T-cell (primary cell): ENCODE data around the gene BBIP1. TPM values are rescaled to one million over a fixed set of nuclear protein-coding genes. Genes with fewer than 3 reads are reported as not detected.

Experiments used
- ATAC-seq, 4 experiments: fragments of 200-7000 bp in 3 of 4; fragments of 150-1000 bp in 1 of 4; cut with Tn5 transposase; replicated peaks in 1 of 4; 1 replicate in 3 of 4; 2 replicates in 1 of 4; pipeline ENCODE4 v1.10.0; 2021; ENCODE audit warnings: moderate library complexity in 3 of 4, mild to moderate bottlenecking in 2 of 4, moderate number of reproducible peaks in 1 of 4
- CTCF ChIA-PET, 2 donors: fragments of 300-600 bp; sonication (Branson Sonifier 250); formaldehyde crosslinking; loops; one replicate each; lab custom pipeline; 2022; ENCODE audit warnings: antibody characterized with exemption in 2 of 2; lab: Charles Lee
- POLR2A ChIA-PET, 2 donors: fragments of 300-600 bp; sonication (Branson Sonifier 250); formaldehyde crosslinking; loops; one replicate each; lab custom pipeline; 2022; ENCODE audit warnings: antibody characterized with exemption in 2 of 2; lab: Charles Lee
- DNase-seq, 35 experiments: peaks; one replicate each; pipeline versions ENCODE4 v3.0.0 to v3.0.0-alpha.2; 2013 to 2023
- H3K27ac ChIP-seq: one replicate; pipeline ENCODE4 v1.5.1; 2013; ENCODE audit warnings: low read length
- H3K27me3 ChIP-seq, 2 experiments: replicated peaks in 1 of 2; 1 replicate in 1 of 2; 2 replicates in 1 of 2; pipeline versions ENCODE4 v1.6.1 to v1.7.0; 2013; ENCODE audit warnings: low read length in 1 of 2, mixed read lengths in 1 of 2; ENCODE audit not compliant: control insufficient read depth in 2 of 2, insufficient read depth in 2 of 2; ENCODE audit errors: extremely low read depth in 1 of 2
- H3K36me3 ChIP-seq, 2 donors: 1 replicate in 1 of 2; 2 replicates in 1 of 2; pipeline versions ENCODE4 v1.6.1 to v1.7.0; 2013; ENCODE audit warnings: low read length in 1 of 2; ENCODE audit not compliant: control insufficient read depth in 2 of 2, insufficient read depth in 1 of 2; ENCODE audit errors: extremely low read depth in 1 of 2
- H3K4me1 ChIP-seq, 2 experiments: 1 replicate in 1 of 2; 2 replicates in 1 of 2; pipeline versions ENCODE4 v1.6.1 to v1.7.0; 2013; ENCODE audit warnings: low read length in 2 of 2, mixed read lengths in 1 of 2; ENCODE audit not compliant: insufficient read depth in 2 of 2, control insufficient read depth in 1 of 2; ENCODE audit errors: extremely low read depth in 1 of 2
- H3K4me3 ChIP-seq, 2 donors: 1 replicate in 1 of 2; 2 replicates in 1 of 2; pipeline versions ENCODE4 v1.5.1 to v1.7.0; 2013; ENCODE audit warnings: mild to moderate bottlenecking in 2 of 2, low read length in 1 of 2, moderate library complexity in 1 of 2; ENCODE audit not compliant: control insufficient read depth in 1 of 2; ENCODE audit errors: extremely low read depth in 1 of 2
- H3K9me3 ChIP-seq: 2 replicates; pipeline ENCODE4 v1.7.0; 2013
- H3K27ac Mint-ChIP-seq, 2 donors: one replicate each; pipeline ENCODE4 v1.8.0; 2020 to 2021; ENCODE audit warnings: mild to moderate bottlenecking in 2 of 2, mixed read lengths in 2 of 2
- H3K27me3 Mint-ChIP-seq, 2 donors: one replicate each; pipeline ENCODE4 v1.8.0; 2021 to 2022; ENCODE audit warnings: mixed read lengths in 2 of 2
- H3K36me3 Mint-ChIP-seq: one replicate; pipeline ENCODE4 v1.8.0; 2021; ENCODE audit warnings: mixed read lengths
- H3K4me1 Mint-ChIP-seq, 3 donors: one replicate each; pipeline ENCODE4 v1.8.0; 2020 to 2022; ENCODE audit warnings: mixed read lengths in 3 of 3, mild to moderate bottlenecking in 1 of 3
- H3K4me3 Mint-ChIP-seq, 3 donors: one replicate each; pipeline ENCODE4 v1.8.0; 2020 to 2022; ENCODE audit warnings: mild to moderate bottlenecking in 3 of 3, mixed read lengths in 3 of 3, moderate library complexity in 3 of 3
- H3K9me3 Mint-ChIP-seq, 3 donors: one replicate each; pipeline ENCODE4 v1.8.0; 2020 to 2022; ENCODE audit warnings: mixed read lengths in 3 of 3
- WGBS: methylation state at CpG from one replicate; pipeline ENCODE4 v1.1.5; 2013; ENCODE audit warnings: missing lambda C conversion rate; ENCODE audit not compliant: insufficient coverage; 5-methylcytosine and 5-hydroxymethylcytosine counted together
- total RNA-seq, 35 experiments: library from RNA in 6 of 35; stranded (reverse) in 6 of 35; fragments of 120-200 nt in 1 of 35; gene quantifications; one replicate each; pipeline versions ENCODE4 v1.2.1 to v1.2.4 and lab custom pipeline; 2013 to 2026

BBIP1 gene
- total RNA-seq, 5 donors from 2014 or later (not counting 1 experiment from before 2014, with no cell fraction given): 28.6 to 36.6 (median 32.0) TPM

DNA sequence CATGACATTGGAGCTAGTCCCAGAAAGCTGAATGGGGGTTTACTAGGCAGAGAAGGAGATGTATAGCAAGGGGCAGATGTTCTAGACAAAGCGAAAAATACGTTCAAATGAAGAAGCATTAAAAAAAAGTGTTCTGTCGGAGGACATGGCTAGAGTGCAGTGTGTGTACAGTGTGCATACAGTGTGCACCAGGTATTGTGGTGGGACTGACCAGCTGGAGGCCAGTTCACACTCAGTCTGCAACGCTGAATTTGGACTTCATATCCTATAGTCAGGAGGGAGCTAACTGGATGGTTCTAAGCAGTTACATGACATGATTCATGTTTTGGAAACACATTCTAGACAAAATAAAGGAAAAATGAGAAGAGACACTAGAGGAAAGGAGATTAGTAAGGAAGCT, 8.8 kb downstream of the BBIP1 start:
- no peak overlapping the region for H3K4me3 ChIP-seq
- no peaks in the 10 kb centered on the region for H3K4me1 ChIP-seq
- Mint-ChIP-seq H3K27me3 (no peaks in the 10 kb centered on the region), H3K9me3 (no peaks in the 10 kb centered on the region), H3K4me3 (no peak overlapping the region), H3K4me1 (peaks cover 28 to 46% (median 40%) of the 10 kb centered on the region in 3 donors), H3K27ac (peak overlapping the region in 1 of 2 donors; percentile 34), H3K36me3 (peaks cover 13% of the 10 kb centered on the region)
- ATAC-seq (peak in 2 of 4 experiments; percentile 12 to 23), DNase-seq (no peak)
- H3K27me3 ChIP-seq: no peaks in the 10 kb centered on the region
- ChIA-PET POLR2A (interaction anchor here (1.0 to 2.3 kb wide), 6 partner anchors 9 to 23 kb away, joined by 5 to 10 read pairs (median 6); partner anchors contain the start of genes BBIP1 (in 1 of the 2) and SHOC2 (in 1 of the 2)), CTCF (interaction anchor here (0.7 to 1.6 kb wide), 8 partner anchors 11 to 617 kb away, joined by 3 to 7 read pairs (median 3); no protein-coding TSS in a partner anchor)
- peaks cover 0 to 17% of the 10 kb centered on the region in 2 donors for H3K36me3 ChIP-seq
- H3K9me3 ChIP-seq: no peaks in the 10 kb centered on the region
- no peak overlapping the region for H3K27ac ChIP-seq
- WGBS: 100% methylated on average over 1 of the region's 4 CpGs

DNA sequence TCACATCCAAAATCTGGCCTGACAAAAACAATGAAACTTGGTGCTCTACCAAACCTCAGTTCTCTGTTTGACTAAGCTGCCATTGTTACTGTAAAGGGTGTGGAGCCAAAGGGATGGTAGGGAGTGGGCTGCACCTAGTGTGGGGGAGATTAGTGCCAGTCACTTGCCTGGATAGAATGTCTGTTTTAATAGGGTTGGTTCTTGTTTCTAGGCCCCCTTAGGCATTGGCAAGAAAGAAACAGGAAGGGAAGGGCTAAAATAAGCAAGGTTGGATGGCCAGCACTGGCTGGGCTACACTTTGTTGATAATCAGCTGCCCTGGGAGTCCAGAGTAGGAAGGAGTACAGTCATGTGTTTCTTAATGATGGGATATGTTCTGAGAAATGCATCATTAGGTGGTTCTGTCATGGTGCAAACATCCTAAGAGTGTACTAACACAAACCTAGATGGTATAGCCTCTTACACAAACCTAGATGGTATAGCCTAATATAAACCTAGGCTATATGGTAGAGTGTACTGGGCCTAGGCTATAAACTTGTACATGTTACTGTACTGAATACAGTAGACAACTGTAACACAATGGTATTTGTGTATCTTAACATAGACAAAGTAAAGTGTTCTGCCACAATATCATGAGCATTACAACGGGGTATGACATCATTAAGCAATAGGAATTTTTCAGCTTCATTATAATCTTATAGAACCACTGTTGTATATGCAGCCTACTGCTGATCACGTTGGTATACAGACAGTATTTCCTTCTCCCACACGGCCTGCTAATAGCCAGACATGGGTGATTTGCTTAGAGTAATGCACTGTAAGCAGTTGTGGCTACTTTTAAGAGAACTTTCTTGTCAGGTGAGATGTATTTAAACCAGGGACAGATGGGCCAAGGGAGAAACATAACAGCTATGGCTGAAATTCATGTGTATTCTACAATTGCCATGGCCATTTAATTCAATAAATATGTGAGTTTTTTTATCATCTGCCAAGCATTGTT, 15.4 kb downstream of the BBIP1 start:
- Mint-ChIP-seq H3K4me1 (peaks cover 27 to 46% (median 33%) of the 10 kb centered on the region in 3 donors), H3K27ac (peak overlapping the region; percentile 59 to 83), H3K36me3 (peaks cover 32% of the 10 kb centered on the region), H3K4me3 (no peak overlapping the region), H3K27me3 (no peaks in the 10 kb centered on the region), H3K9me3 (no peaks in the 10 kb centered on the region)
- no peaks in the 10 kb centered on the region for H3K27me3 ChIP-seq
- no peaks in the 10 kb centered on the region for H3K9me3 ChIP-seq
- H3K36me3 ChIP-seq: peaks cover 2 to 38% of the 10 kb centered on the region in 2 donors
- ATAC-seq: peak in 3 of 4 experiments; percentile 12 to 33 (median 25)
- no CpG with 5 or more reads among the region's 3 CpGs for WGBS
- no peak for DNase-seq
- no peaks in the 10 kb centered on the region for H3K4me1 ChIP-seq
- ChIA-PET POLR2A (interaction anchor here in 1 of 2 donors (1.0 to 1.2 kb wide), 2 partner anchors 10 to 21 kb away, joined by 3 to 4 read pairs; no protein-coding TSS in a partner anchor), CTCF (interaction anchor here in 1 of 2 donors (1.0 kb wide), 1 partner anchor 10 kb away, joined by 3 read pairs; no protein-coding TSS in a partner anchor)
- H3K27ac ChIP-seq: no peak overlapping the region
- no peak overlapping the region for H3K4me3 ChIP-seq

DNA sequence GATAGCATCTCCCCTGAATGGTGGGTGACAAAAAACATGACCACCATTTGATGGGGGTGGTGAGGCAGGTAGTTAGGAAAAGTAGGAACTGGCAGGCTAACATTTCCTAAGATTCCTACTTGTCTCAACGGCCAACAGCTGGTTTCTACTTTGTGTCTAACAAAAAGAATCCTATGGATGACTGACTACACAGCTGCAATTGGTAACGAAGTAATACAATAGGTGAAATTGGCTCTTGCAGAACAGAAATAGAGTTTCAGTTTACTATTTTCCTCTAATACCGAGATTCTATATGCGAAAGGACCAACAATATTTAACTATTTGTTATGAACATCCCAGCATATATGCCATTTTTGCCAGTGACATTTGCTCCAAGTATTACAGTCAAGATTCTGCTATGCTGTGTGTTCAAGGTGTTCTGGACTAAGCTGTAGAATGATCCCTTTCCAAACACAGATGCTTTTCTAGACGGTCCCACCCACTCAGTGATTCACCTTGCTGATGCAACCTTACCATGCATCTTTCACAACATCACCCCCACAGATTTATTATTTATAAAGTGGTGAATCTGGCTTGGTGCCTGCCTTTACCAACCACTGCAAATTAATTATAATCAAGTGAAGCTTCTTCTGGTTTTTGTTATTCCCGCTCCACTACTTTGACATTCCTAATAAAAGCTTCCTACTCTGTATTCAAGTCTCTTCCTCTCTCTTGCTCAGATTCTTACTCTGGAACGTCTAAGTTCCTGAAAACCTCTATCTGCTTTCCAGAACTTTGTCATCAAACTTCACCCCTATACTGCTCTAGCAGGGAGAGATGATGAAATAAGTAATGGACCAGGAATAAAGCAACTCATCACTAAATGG, 16.8 kb downstream of the BBIP1 start:
- peak overlapping the region; percentile 59 to 83 for H3K27ac Mint-ChIP-seq
- H3K27me3 Mint-ChIP-seq: no peaks in the 10 kb centered on the region
- no peak overlapping the region for H3K4me3 Mint-ChIP-seq
- no peak overlapping the region for H3K27ac ChIP-seq
- H3K4me1 ChIP-seq: no peaks in the 10 kb centered on the region
- H3K4me1 Mint-ChIP-seq: peaks cover 24 to 44% (median 29%) of the 10 kb centered on the region in 3 donors
- H3K9me3 ChIP-seq: no peaks in the 10 kb centered on the region
- no peak overlapping the region for H3K4me3 ChIP-seq
- peak in 2 of 4 experiments; percentile 18 to 35 for ATAC-seq
- peaks cover 36% of the 10 kb centered on the region for H3K36me3 Mint-ChIP-seq
- H3K9me3 Mint-ChIP-seq: no peaks in the 10 kb centered on the region
- WGBS: 100% methylated on average over 1 of the region's 7 CpGs
- H3K36me3 ChIP-seq: peaks cover 2 to 45% of the 10 kb centered on the region in 2 donors
- H3K27me3 ChIP-seq: no peaks in the 10 kb centered on the region
- POLR2A ChIA-PET: interaction anchor here (0.7 to 1.4 kb wide), 6 partner anchors 9 to 834 kb away, joined by 3 to 6 read pairs (median 4); no protein-coding TSS in a partner anchor
- CTCF ChIA-PET: interaction anchor here (0.5 to 1.6 kb wide), 4 partner anchors 10 to 98 kb away, joined by 3 to 11 read pairs (median 5); no protein-coding TSS in a partner anchor
- DNase-seq: no peak

DNA sequence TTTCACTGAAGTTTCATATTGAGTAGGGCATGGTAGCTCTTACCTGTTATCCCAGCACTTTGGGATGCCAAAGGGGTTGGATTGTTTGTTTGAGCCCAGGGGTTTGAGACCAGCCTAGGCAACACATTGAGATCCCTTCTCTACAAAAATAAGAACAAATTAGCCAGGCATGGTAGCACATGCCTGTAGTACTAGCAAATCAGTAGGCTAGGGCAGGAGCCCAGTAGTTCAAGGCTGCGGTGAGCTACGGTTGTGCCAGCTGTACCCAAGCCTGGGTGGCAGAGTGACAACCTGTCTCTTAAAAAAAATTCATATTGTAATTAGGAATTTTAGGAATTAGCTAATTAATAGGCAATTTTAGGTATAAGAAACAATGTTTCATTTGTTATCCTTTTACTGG, 18.0 kb downstream of the BBIP1 start:
- POLR2A ChIA-PET: interaction anchor here (0.5 to 1.4 kb wide), 11 partner anchors 10 to 46 kb away, joined by 3 to 6 read pairs (median 4); partner anchors contain the start of genes BBIP1 (in 1 of the 2) and SHOC2 (in 1 of the 2)
- H3K4me3 Mint-ChIP-seq: no peak overlapping the region
- Histone ChIP-seq H3K9me3 (no peaks in the 10 kb centered on the region), H3K4me1 (peaks cover 0 to 2% of the 10 kb centered on the region in 2 experiments), H3K36me3 (peaks cover 2 to 50% of the 10 kb centered on the region in 2 donors), H3K27me3 (no peaks in the 10 kb centered on the region), H3K4me3 (no peak overlapping the region), H3K27ac (no peak overlapping the region)
- H3K4me1 Mint-ChIP-seq: peaks cover 33 to 53% (median 35%) of the 10 kb centered on the region in 3 donors
- H3K27me3 Mint-ChIP-seq: no peaks in the 10 kb centered on the region
- ATAC-seq (peak in 1 of 4 experiments; percentile 22), DNase-seq (no peak)
- WGBS: no CpG with 5 or more reads among the region's 2 CpGs
- peak overlapping the region in 1 of 2 donors; percentile 39 for H3K27ac Mint-ChIP-seq
- H3K36me3 Mint-ChIP-seq: peaks cover 43% of the 10 kb centered on the region
- H3K9me3 Mint-ChIP-seq: no peaks in the 10 kb centered on the region
- CTCF ChIA-PET: interaction anchor here (0.7 to 1.6 kb wide), 4 partner anchors 14 to 290 kb away, joined by 3 to 7 read pairs (median 4); no protein-coding TSS in a partner anchor

DNA sequence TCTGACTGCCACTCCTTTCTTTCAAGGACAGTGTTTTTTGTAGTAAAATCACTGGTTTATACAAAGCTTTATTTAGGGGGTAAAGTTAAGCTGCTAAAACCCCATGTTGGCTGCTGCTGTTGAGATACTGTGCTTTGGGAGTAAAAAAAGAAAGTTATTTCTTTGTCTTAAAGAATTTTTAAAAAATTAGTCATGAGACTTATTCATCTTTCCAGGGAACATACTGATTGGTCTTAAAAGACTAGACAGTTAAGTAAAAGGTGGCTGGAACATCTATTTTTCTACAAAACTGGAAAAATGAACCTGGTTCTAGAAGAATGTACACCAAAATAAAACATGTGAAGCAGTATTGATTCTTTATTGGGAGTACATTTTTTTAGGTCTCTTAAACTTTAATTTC, 20.6 kb downstream of the BBIP1 start:
- ChIA-PET POLR2A (interaction anchor here (0.5 to 3.2 kb wide), 12 partner anchors 10 to 593 kb away, joined by 3 to 29 read pairs (median 4); partner anchors contain the start of genes BBIP1 (in 1 of the 2) and SHOC2 (in 1 of the 2)), CTCF (interaction anchor here (0.6 to 2.1 kb wide), 13 partner anchors 9 to 180 kb away, joined by 3 to 7 read pairs (median 3); no protein-coding TSS in a partner anchor)
- peaks cover 0 to 7% of the 10 kb centered on the region in 2 experiments for H3K4me1 ChIP-seq
- no peak overlapping the region for H3K4me3 ChIP-seq
- no peaks in the 10 kb centered on the region for H3K9me3 Mint-ChIP-seq
- ATAC-seq: no peak
- H3K9me3 ChIP-seq: no peaks in the 10 kb centered on the region
- H3K4me3 Mint-ChIP-seq: no peak overlapping the region
- H3K27me3 ChIP-seq: no peaks in the 10 kb centered on the region
- DNase-seq: no peak
- peaks cover 46% of the 10 kb centered on the region for H3K36me3 Mint-ChIP-seq
- H3K4me1 Mint-ChIP-seq: peaks cover 47 to 66% (median 49%) of the 10 kb centered on the region in 3 donors
- no peak overlapping the region for H3K27ac ChIP-seq
- peaks cover 2 to 70% of the 10 kb centered on the region in 2 donors for H3K36me3 ChIP-seq
- no peaks in the 10 kb centered on the region for H3K27me3 Mint-ChIP-seq
- H3K27ac Mint-ChIP-seq: peak overlapping the region in 1 of 2 donors; percentile 39
